Activated B cell treated with CpG ODN at 0.5 μM for 24 hours (primary cell): ENCODE data around the gene CA12. TPM values are rescaled to one million over a fixed set of nuclear protein-coding genes. Genes with fewer than 3 reads are reported as not detected.
A peak's percentile ranks its signal among the peaks of the same experiment; 100 is the strongest.

Source experiments
- ATAC-seq: fragments of 200-7000 bp; cut with Tn5 transposase; one replicate; pipeline ENCODE4 v1.10.0; 2021; ENCODE audit warnings: low read depth, mild to moderate bottlenecking, moderate library complexity
- CTCF ChIA-PET: fragments of 350-600 bp; sonication (Branson Sonifier 250); formaldehyde crosslinking; loops from one replicate; lab custom pipeline; 2021; ENCODE audit warnings: antibody characterized with exemption; lab: Charles Lee
- POLR2A ChIA-PET: fragments of 350-600 bp; sonication (Branson Sonifier 250); formaldehyde crosslinking; loops from one replicate; lab custom pipeline; 2021; ENCODE audit warnings: antibody characterized with exemption; lab: Charles Lee
- DNase-seq: peaks from one replicate; pipeline ENCODE4 v3.0.0; 2022
- H3K27ac Mint-ChIP-seq: one replicate; pipeline ENCODE4 v1.8.0; 2020; ENCODE audit warnings: mixed read lengths
- H3K27me3 Mint-ChIP-seq: one replicate; pipeline ENCODE4 v1.8.0; 2021; ENCODE audit warnings: mixed read lengths
- H3K36me3 Mint-ChIP-seq: one replicate; pipeline ENCODE4 v1.8.0; 2021; ENCODE audit warnings: low read depth, mixed read lengths
- H3K4me1 Mint-ChIP-seq: one replicate; pipeline ENCODE4 v1.8.0; 2021; ENCODE audit warnings: mixed read lengths
- H3K4me3 Mint-ChIP-seq: one replicate; pipeline ENCODE4 v1.8.0; 2020; ENCODE audit warnings: mild to moderate bottlenecking, mixed read lengths
- H3K9me3 Mint-ChIP-seq: one replicate; pipeline ENCODE4 v1.8.0; 2020; ENCODE audit warnings: mixed read lengths
- CTCF ChIP-seq: fragments of 200-600 bp; IDR thresholded peaks from one replicate; pipeline ENCODE4 v1.8.0; 2022; ENCODE audit warnings: antibody characterized with exemption, mild to moderate bottlenecking
- intact Hi-C: fragments of 100-400 bp; cut with micrococcal nuclease; formaldehyde crosslinking; loops from one replicate; pipeline ENCODE4 v1.15.1; 2024
- total RNA-seq: library from RNA; stranded (reverse); gene quantifications from 2 replicates; pipeline ENCODE4 v1.2.3, GENCODE V29; 2022

CA12 gene
- total RNA-seq, 1 donor from 2014 or later = not detected

GRCh38 chr15:63284335-63284734 is 97.3 kb downstream of the CA12 start:
- Mint-ChIP-seq H3K36me3 (peaks cover 58% of the 10 kb centered on the region), H3K27me3 (no peaks in the 10 kb centered on the region), H3K4me1 (peaks cover 10% of the 10 kb centered on the region), H3K27ac (no peak overlapping the region), H3K4me3 (no peak overlapping the region), H3K9me3 (no peaks in the 10 kb centered on the region)
- DNase-seq (no peak), ATAC-seq (no peak)
- intact Hi-C loops = loop anchor here (10.0 kb wide), 1 partner anchor 320 kb away; no protein-coding TSS in a partner anchor
- TF ChIP-seq CTCF = no peak
- CTCF ChIA-PET = no interaction called here
- POLR2A ChIA-PET = no interaction called here

- no peak for DNase-seq
- Mint-ChIP-seq H3K4me3 (no peak overlapping the region), H3K27me3 (no peaks in the 10 kb centered on the region), H3K27ac (peak overlapping the region; percentile 61), H3K4me1 (peaks cover 17% of the 10 kb centered on the region), H3K9me3 (no peaks in the 10 kb centered on the region), H3K36me3 (peaks cover 53% of the 10 kb centered on the region)
- ChIA-PET POLR2A (interaction anchor here (0.8 kb wide), 1 partner anchor 94 kb away, joined by 3 read pairs; the partner anchor contains the start of gene RAB8B), CTCF (no interaction called here)
- intact Hi-C loops = loop anchor here (10.0 kb wide), 1 partner anchor 322 kb away; no protein-coding TSS in a partner anchor
- no peak for ATAC-seq
- no peak for TF ChIP-seq CTCF
These were observed 98.5 kb downstream of the CA12 start for GRCh38 chr15:63283126-63283525.

DNA sequence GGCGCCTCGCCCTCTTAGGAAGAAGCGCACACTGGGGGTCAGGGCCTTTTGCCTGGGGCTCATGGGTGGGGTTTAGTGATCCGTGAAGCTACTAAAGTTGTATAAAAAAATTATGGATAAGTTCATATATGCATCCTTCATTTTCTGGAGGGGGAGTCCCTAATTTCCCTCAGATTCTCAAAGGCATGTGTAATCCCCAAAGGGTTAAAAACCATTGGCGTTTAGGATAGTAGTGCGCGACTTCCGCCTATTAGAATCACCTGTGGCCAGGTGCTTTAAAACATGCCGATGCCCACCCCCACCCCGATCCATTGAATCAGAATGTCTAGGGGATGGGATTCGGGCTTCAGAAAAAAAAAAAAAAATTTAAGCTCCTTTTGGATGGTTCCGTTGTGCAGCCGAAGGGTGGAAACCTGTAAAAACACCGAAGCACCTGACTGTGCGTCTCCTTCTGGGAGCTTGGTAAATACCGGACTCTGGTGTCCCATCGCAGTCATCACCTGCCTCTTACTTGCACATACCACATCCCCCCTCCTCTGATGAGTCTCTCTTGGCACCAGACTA is 103.7 kb downstream of the CA12 start:
- no peaks in the 10 kb centered on the region for H3K27me3 Mint-ChIP-seq
- ATAC-seq = peak; percentile 13
- POLR2A ChIA-PET = interaction anchor here (0.5 to 3.8 kb wide), 12 partner anchors 13 to 303 kb away, joined by 3 to 37 read pairs (median 6); partner anchors contain the start of genes LACTB, RAB8B and RPS27L
- peak overlapping the region; percentile 84 for H3K4me3 Mint-ChIP-seq
- no peak for DNase-seq
- peaks cover 15% of the 10 kb centered on the region for H3K36me3 Mint-ChIP-seq
- no peaks in the 10 kb centered on the region for H3K9me3 Mint-ChIP-seq
- intact Hi-C loops = loop anchor here (1.0 to 10.0 kb wide), 7 partner anchors 36 to 817 kb away; partner anchors contain the start of genes CIAO2A, RAB8B, RPS27L and SNX1
- no peak for TF ChIP-seq CTCF
- H3K4me1 Mint-ChIP-seq = peaks cover 21% of the 10 kb centered on the region
- CTCF ChIA-PET = interaction anchor here (1.0 to 1.3 kb wide), 2 partner anchors 93 to 121 kb away, joined by 3 to 5 read pairs; partner anchors contain the start of gene RPS27L
- H3K27ac Mint-ChIP-seq = peak overlapping the region; percentile 80

DNA sequence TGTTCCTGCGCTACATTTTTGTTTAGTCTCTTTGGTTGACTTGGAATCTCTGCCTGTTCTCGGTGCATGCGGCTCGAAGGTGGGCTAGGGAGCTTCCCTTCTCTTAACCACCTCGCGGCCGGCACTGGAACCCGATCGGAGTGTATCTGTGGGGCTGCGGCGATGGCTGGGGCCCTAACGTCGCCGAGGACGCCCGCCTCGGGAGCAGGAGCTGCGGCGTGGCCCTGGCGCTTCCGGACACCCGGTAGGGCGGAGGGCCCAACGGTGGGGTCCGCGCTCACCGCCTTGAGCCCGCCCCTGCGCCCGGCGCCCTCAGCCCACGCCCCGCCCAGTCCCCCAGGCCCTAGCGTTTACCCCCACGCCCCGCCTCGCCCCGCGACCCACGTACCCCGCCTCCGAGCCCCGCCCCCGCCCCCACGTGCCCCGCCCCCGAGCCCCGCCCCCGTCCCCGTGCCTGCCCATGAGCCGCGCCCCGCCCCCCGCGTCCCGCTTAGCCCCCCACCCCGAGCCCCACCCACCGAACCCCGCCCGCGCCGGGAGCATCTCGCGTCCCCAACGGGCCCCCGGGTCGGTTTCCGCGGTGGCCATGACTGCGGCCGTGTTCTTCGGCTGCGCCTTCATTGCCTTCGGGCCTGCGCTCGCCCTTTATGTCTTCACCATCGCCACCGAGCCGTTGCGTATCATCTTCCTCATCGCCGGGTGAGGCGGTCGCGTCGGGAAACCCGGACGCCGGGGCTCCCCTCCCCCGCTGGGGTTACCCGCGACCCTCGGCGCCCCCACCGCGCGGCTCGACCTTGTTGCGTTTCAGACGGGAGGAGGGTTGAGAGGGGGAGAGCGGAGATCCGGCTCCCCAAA is 104.4 kb downstream of the CA12 start, which contains the start of gene APH1B:
Gene APH1B (plus strand): TSS at position 568 of the 855 bp plus-strand sequence. CDS start 19 bp downstream, at position 587.
- DNase-seq (peak; percentile 82), ATAC-seq (peak; percentile 96)
- POLR2A ChIA-PET = interaction anchor here (0.6 to 3.8 kb wide), 15 partner anchors 14 to 208 kb away, joined by 3 to 37 read pairs (median 5); partner anchors contain the start of genes LACTB, RAB8B and RPS27L
- H3K4me3 Mint-ChIP-seq = peak within 1 kb of the TSS; percentile 90
- intact Hi-C loops = loop anchor here (1.0 to 10.0 kb wide), 7 partner anchors 35 to 818 kb away; partner anchors contain the start of genes CIAO2A, RAB8B, RPS27L and SNX1
- H3K9me3 Mint-ChIP-seq = no peaks in the 10 kb centered on the region
- H3K27ac Mint-ChIP-seq = peak within 1 kb of the TSS; percentile 89
- H3K36me3 Mint-ChIP-seq = peaks cover 15% of the 10 kb centered on the region
- TF ChIP-seq CTCF = no peak
- H3K4me1 Mint-ChIP-seq = peaks cover 21% of the 10 kb centered on the region
- no peaks in the 10 kb centered on the region for H3K27me3 Mint-ChIP-seq
- CTCF ChIA-PET = interaction anchor here (0.7 to 1.3 kb wide), 3 partner anchors 74 to 120 kb away, joined by 3 to 5 read pairs (median 3); partner anchors contain the start of gene RPS27L
